HG02852 (cell line): ENCODE measurements around the gene CHCT1.
A peak's percentile ranks its signal among the peaks of the same experiment; 100 is the strongest.
"Not testable (repeated sequence)": the region's sequence is repeated elsewhere in the genome, so short reads cannot be mapped to it uniquely, and the experiment has no call there.

ENCODE experiments used
- ATAC-seq: cut with Tn5 transposase; IDR thresholded peaks from one replicate; pipeline ENCODE4 v1.9.1; 2021; ENCODE audit warnings: mild to moderate bottlenecking, moderate library complexity; ENCODE audit not compliant: unreplicated experiment

The CHCT1 gene

DNA sequence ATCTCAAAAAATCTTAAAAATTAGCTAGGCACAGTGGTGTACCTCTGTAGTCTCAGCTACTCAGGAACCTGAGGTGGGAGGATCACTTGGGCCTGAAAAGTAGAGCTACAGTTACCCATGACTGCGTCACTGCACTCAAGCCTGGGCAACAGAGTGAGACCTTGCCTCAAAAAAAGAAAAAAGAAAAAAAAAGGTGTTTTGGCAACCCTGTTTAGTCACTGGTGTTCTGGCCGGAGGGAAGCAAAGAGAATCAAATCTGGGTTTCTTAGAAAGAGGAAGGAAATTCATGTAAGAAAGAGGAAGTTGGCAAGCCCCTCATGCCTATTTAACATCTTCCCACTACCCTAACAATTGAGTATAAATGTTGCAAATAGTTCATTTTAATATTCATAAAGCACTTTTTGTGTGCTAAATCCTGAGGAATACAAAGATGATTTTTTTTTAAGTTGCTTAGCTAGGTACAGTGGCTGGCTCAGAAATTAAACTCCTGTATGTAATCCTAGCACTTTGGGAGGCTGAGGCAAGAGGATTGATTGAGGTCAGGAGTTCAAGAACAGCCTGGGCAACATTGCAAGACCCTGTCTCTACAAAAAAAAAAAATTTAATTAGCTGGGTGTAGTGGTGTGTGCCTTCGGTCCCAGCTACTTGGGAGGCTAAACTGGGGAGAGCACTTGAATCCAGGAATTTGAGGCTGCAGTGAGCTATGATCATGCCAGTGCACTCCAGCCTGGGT lies 23.9 kb upstream of the CHCT1 start:
- ATAC-seq = no peak

DNA sequence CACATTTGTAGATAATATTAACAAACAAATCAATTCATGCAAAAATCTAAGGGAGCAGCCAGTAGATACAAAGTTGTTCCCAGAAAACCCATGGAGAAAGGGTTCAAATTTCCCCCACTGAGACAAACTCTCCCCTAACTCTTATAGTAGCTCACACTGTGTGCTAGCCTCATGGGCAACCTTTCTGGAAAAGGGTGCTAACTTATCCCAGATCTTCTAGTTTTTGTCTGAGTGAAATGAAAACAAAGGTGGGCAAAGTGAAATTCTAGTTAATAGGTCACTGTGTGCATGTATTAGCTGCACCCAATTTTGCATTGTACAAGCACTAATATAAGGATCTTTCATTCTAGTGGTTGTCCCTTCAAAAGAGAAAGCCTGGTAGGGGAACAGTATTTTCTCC lies 20.5 kb upstream of the CHCT1 start:
- ATAC-seq = no peak

DNA sequence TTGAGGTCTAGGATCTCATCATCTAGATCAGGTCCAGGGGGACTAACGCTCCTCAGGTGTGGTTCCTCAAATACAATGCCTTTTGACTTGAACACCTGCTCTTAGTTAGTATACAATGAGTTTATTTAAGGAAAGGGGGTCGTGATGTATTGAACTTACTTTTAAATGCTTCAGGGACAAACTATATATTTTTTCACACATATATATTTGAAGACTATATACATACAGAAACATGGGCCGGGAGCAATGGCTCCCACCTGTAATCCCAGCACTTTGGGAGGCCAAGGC lies 18.8 kb upstream of the CHCT1 start:
- ATAC-seq = no peak

GRCh38 chr17:60403962-60404361 lies 18.3 kb upstream of the CHCT1 start:
- ATAC-seq = no peak

- ATAC-seq = no peak
Measured at GRCh38 chr17:60406887-60407286, 15.4 kb upstream of the CHCT1 start.

DNA sequence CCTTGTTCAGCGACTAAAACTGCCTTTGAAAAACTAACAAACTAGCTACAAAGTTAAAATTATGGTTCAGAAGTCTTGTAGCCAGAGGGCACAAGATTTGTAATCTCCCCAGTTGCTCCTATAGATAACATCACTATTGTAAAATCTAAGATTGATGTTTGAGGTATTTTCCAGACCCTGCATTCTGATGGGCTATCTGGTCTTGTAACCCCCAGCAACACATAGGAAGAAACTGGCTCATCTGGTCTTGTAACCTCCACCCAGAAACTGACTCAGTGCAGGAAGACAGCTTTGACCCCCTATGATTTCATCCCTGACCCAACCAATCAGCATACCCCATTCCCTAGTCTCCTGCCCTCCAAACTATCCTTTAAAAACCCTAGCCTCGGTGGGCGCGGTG lies 12.3 kb upstream of the CHCT1 start:
- no peak for ATAC-seq

- ATAC-seq = no peak
Measured at GRCh38 chr17:60412701-60413100, 9.6 kb upstream of the CHCT1 start.

- no peak for ATAC-seq
Measured at GRCh38 chr17:60415146-60415545, 7.1 kb upstream of the CHCT1 start.

GRCh38 chr17:60416368-60416925 lies 5.8 kb upstream of the CHCT1 start:
- no peak for ATAC-seq

- ATAC-seq = not testable (repeated sequence)
Measured at GRCh38 chr17:60419003-60419402, 3.3 kb upstream of the CHCT1 start.

- ATAC-seq = not testable (repeated sequence)
Measured at GRCh38 chr17:60419875-60420274, 2.4 kb upstream of the CHCT1 start.

DNA sequence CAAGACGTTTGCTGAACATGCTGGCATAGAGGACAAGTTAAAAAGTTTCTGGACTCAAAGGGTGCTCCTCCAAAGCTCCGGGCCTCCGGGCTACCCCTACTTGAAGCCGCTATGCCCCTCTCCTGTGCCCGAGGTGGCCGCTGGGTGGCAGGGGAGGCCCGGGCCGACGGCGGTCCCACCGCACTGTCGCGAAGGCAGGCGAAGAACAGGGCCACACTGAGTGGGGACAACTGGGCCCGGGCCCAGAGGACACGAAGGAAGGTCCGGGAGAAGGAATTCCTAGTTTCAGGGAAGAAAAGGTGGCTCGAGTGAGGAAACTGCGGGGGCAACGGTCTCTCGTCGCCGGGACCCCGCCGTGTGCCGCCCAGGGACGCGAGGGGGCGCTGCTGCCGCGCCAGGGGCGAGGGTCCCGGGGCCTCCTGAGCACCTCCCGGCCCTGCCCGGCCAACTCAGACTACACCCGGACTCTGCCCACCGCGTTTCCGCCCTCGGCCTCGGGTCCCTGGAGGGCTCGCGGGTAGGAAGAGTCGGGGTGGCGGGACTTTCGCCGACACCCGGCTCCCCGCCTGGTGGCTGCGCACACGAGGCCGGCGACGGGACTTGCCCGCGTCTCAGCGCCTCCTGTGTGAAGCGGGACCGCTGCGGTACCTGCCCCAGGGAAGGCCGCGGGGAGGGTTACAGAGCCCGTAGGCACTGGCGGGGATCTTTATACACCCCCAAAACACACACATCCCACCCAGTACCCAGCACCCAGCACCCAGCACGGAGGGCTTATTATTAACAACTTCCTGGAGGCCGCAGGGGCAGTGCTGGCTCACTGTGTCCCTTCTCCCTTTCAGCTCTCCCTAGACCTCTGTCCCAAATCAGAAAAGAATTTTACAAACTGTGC lies 772 bp upstream of the CHCT1 start:
- ATAC-seq = peak; percentile 88

DNA sequence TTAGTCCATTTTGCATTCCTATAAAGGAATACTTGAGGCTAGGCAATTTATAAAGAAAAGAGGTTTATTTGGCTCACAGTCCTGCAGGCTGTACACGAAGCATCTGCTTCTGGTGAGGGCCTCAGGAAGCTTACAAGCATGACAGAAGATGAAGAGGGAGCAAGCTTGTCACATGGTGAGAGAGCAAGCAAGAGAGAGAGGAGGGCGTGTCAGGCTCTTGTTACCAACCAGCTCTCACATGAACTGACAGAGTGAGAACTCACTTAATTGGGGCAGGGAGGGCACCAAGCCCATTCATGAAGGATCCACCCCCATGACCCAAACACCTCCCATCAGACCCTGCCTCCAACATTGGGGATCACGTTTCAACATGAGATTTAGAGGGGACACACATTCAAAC lies 1.6 kb downstream of the CHCT1 start:
- no peak for ATAC-seq

GRCh38 chr17:60425626-60426025 lies 3.3 kb downstream of the CHCT1 start:
- ATAC-seq = no peak

GRCh38 chr17:60426596-60426995 lies 4.3 kb downstream of the CHCT1 start:
- ATAC-seq = no peak

- not testable (repeated sequence) for ATAC-seq
Measured at GRCh38 chr17:60428491-60428890, 6.2 kb downstream of the CHCT1 start.

DNA sequence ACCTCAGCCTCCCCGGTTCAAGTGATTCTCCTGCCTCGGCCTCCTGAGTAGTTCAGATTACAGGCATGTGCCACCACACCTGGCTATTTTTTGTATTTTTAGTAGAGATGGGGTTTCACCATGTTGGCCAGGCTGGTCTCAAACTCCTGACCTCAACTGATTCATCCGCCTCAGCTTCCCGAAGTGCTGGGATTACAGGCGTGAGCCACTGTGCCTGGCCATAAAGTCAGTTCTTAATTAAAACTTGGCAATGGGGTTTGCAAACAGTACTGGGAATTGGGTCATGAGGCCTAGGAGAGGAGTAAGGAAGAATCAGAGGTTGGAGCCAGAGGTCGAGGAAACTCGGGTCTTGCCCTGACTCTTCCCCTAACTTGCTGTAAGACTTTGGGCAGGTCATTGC lies 8.3 kb downstream of the CHCT1 start:
- not testable (repeated sequence) for ATAC-seq

- not testable (repeated sequence) for ATAC-seq
Measured at GRCh38 chr17:60433021-60433997, 11.0 kb downstream of the CHCT1 start.

DNA sequence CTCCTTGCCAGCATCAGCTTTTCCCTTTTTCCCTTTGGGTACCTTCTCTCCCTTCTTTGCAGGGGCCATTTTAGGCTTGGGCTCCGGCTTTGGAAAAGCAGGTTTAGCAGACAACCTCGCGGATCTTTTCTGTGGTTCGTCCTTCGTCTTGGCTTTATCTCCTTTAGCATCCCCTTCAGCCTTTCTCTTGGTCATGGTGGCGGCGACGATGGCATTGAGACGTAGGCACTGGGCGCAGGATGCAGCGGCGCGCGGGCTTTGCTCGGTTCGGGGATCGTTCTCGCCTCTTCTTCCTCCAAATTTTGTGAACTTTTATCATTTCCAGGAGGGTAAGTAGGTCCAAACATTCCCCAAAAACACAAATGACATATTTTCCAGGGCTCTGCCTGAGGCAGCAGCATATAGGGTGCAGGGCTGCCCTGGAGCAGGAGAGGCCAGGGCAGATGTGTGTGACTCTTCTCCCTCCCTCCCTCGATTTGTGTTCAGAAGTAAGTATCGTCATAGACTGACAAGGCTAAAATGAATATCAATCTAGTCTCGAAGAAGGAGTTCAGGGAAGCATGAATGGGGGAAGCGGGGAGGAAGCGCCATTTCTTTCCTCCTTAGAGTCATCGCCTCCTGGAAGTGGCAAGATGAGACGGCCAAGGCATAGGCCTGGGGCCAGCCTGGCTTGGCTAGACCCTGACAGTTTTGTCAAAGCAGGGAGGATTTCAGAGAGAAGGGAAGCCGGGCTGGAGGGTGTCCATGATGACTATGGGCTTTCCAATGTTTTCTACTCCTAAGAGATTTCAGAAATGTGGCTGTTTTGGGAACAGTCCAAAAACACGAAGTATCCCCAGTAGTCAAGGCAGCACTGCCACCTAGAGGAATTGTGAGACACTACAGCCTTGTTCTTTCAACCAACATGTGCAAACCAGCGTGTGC lies 13.2 kb downstream of the CHCT1 start:
- no peak for ATAC-seq

DNA sequence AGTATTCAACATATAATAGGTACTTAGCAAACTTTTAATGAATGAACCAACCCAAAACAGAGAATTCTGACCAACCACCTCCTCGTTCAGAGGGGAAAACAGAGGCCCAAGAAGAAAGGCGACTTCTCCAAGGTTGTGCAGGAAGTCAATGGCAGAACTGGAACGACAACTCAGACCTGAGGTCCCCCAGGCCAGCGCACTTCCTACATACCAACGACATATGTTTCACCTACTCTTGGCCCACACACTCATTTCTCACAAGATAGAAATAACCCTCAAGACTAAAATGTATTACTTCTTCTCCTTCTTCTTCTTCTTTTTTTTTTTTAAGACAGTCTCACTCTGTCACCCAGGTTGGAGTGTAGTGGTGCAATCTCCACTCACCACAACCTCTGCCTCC lies 14.4 kb downstream of the CHCT1 start:
- no peak for ATAC-seq
